Stimulated activated memory B cell treated with anti-CD40 and anti-IgM and Interleukin-4, amounts not matched to agents 10 μg/mL and 1 μg/mL and 100 μg/mL, for 72 hours (primary cell): Measurements from ENCODE around the gene PRDM11.
"Not testable (repeated sequence)": the region's sequence is repeated elsewhere in the genome, so short reads cannot be mapped to it uniquely, and the experiment has no call there.

Experiments used
- ATAC-seq: fragments of 150-1000 bp; cut with Tn5 transposase; 2 replicates; pipeline ENCODE4 v1.10.0; 2021
- H3K27ac Mint-ChIP-seq: one replicate; pipeline ENCODE4 v1.8.0; 2022; ENCODE audit warnings: mild to moderate bottlenecking, mixed read lengths
- H3K27me3 Mint-ChIP-seq: one replicate; pipeline ENCODE4 v1.8.0; 2022; ENCODE audit warnings: mixed read lengths
- H3K36me3 Mint-ChIP-seq: one replicate; pipeline ENCODE4 v1.8.0; 2022; ENCODE audit warnings: mixed read lengths
- H3K4me1 Mint-ChIP-seq: one replicate; pipeline ENCODE4 v1.8.0; 2022; ENCODE audit warnings: mixed read lengths
- H3K4me3 Mint-ChIP-seq: one replicate; pipeline ENCODE4 v1.8.0; 2022; ENCODE audit warnings: mild to moderate bottlenecking, moderate library complexity, mixed read lengths
- H3K9me3 Mint-ChIP-seq: one replicate; pipeline ENCODE4 v1.8.0; 2022; ENCODE audit warnings: mixed read lengths

Gene PRDM11

GRCh38 chr11:45109400-45109799 is 37.0 kb upstream of the PRDM11 start:
- H3K27me3 Mint-ChIP-seq: peaks cover 45% of the 10 kb centered on the region
- H3K36me3 Mint-ChIP-seq: no peaks in the 10 kb centered on the region

GRCh38 chr11:45110562-45110961 is 35.9 kb upstream of the PRDM11 start:
- peak; percentile 65 for ATAC-seq
- Mint-ChIP-seq H3K4me3 (no peak overlapping the region), H3K36me3 (no peaks in the 10 kb centered on the region), H3K4me1 (peaks cover 24% of the 10 kb centered on the region), H3K27ac (no peak overlapping the region), H3K9me3 (no peaks in the 10 kb centered on the region), H3K27me3 (peaks cover 57% of the 10 kb centered on the region)

More at GRCh38 chr11:45109400-45109799, 37.0 kb upstream of the PRDM11 start:
- no peak for ATAC-seq
- H3K4me3 Mint-ChIP-seq: no peak overlapping the region
- H3K27ac Mint-ChIP-seq: no peak overlapping the region
- no peaks in the 10 kb centered on the region for H3K9me3 Mint-ChIP-seq
- H3K4me1 Mint-ChIP-seq: peaks cover 24% of the 10 kb centered on the region

- ATAC-seq: peak; percentile 70
- H3K27ac Mint-ChIP-seq: no peak overlapping the region
These were observed 32.6 kb upstream of the PRDM11 start for GRCh38 chr11:45113807-45114206.

GRCh38 chr11:45127836-45128235 is 18.6 kb upstream of the PRDM11 start:
- H3K9me3 Mint-ChIP-seq, H3K36me3 Mint-ChIP-seq, H3K4me3 Mint-ChIP-seq, H3K27ac Mint-ChIP-seq, ATAC-seq, H3K4me1 Mint-ChIP-seq: not testable (repeated sequence)
- peaks cover 39% of the 10 kb centered on the region for H3K27me3 Mint-ChIP-seq

More at GRCh38 chr11:45113807-45114206, 32.6 kb upstream of the PRDM11 start:
- Mint-ChIP-seq H3K36me3 (no peaks in the 10 kb centered on the region), H3K4me1 (peaks cover 17% of the 10 kb centered on the region), H3K9me3 (no peaks in the 10 kb centered on the region), H3K4me3 (no peak overlapping the region), H3K27me3 (peaks cover 83% of the 10 kb centered on the region)

- peaks cover 60% of the 10 kb centered on the region for H3K27me3 Mint-ChIP-seq
- H3K4me1 Mint-ChIP-seq: no peaks in the 10 kb centered on the region
These were observed 12.6 kb upstream of the PRDM11 start for GRCh38 chr11:45133878-45134277.

GRCh38 chr11:45141171-45141570 is 5.3 kb upstream of the PRDM11 start:
- Mint-ChIP-seq H3K4me1 (peaks cover 19% of the 10 kb centered on the region), H3K27ac (no peak overlapping the region), H3K9me3 (no peaks in the 10 kb centered on the region), H3K4me3 (no peak overlapping the region), H3K27me3 (no peaks in the 10 kb centered on the region), H3K36me3 (no peaks in the 10 kb centered on the region)
- ATAC-seq: peak; percentile 85

More at GRCh38 chr11:45133878-45134277, 12.6 kb upstream of the PRDM11 start:
- Mint-ChIP-seq H3K4me3 (no peak overlapping the region), H3K9me3 (no peaks in the 10 kb centered on the region), H3K27ac (no peak overlapping the region), H3K36me3 (no peaks in the 10 kb centered on the region)
- no peak for ATAC-seq

- Mint-ChIP-seq H3K9me3 (no peaks in the 10 kb centered on the region), H3K4me1 (peaks cover 23% of the 10 kb centered on the region), H3K36me3 (no peaks in the 10 kb centered on the region), H3K4me3 (no peak overlapping the region), H3K27me3 (no peaks in the 10 kb centered on the region), H3K27ac (no peak overlapping the region)
- no peak for ATAC-seq
These were observed 4.8 kb upstream of the PRDM11 start for GRCh38 chr11:45141631-45142030.

GRCh38 chr11:45142241-45143055 is 4.0 kb upstream of the PRDM11 start:
- Mint-ChIP-seq H3K4me1 (peaks cover 25% of the 10 kb centered on the region), H3K27me3 (no peaks in the 10 kb centered on the region), H3K36me3 (no peaks in the 10 kb centered on the region), H3K27ac (no peak overlapping the region), H3K4me3 (no peak overlapping the region), H3K9me3 (no peaks in the 10 kb centered on the region)
- no peak for ATAC-seq

GRCh38 chr11:45143494-45143893 is 2.9 kb upstream of the PRDM11 start:
- Mint-ChIP-seq H3K27ac (no peak overlapping the region), H3K9me3 (no peaks in the 10 kb centered on the region), H3K4me3 (no peak overlapping the region), H3K36me3 (no peaks in the 10 kb centered on the region), H3K4me1 (peaks cover 36% of the 10 kb centered on the region), H3K27me3 (no peaks in the 10 kb centered on the region)
- no peak for ATAC-seq

- Mint-ChIP-seq H3K4me1 (peaks cover 45% of the 10 kb centered on the region), H3K4me3 (no peak overlapping the region), H3K27ac (no peak overlapping the region), H3K36me3 (no peaks in the 10 kb centered on the region), H3K27me3 (no peaks in the 10 kb centered on the region), H3K9me3 (no peaks in the 10 kb centered on the region)
- ATAC-seq: no peak
These were observed 2.0 kb upstream of the PRDM11 start for GRCh38 chr11:45144126-45145082.

GRCh38 chr11:45145083-45145378 is 1.4 kb upstream of the PRDM11 start:
- ATAC-seq: no peak
- H3K27ac Mint-ChIP-seq: no peak overlapping the region
- H3K36me3 Mint-ChIP-seq: no peaks in the 10 kb centered on the region
- no peaks in the 10 kb centered on the region for H3K27me3 Mint-ChIP-seq
- H3K9me3 Mint-ChIP-seq: no peaks in the 10 kb centered on the region
- H3K4me1 Mint-ChIP-seq: peaks cover 48% of the 10 kb centered on the region
- no peak overlapping the region for H3K4me3 Mint-ChIP-seq

GRCh38 chr11:45145379-45146071 is 914 bp upstream of the PRDM11 start:
- no peak for ATAC-seq
- H3K27ac Mint-ChIP-seq: peak overlapping the region; percentile 99
- H3K4me1 Mint-ChIP-seq: peaks cover 53% of the 10 kb centered on the region
- H3K36me3 Mint-ChIP-seq: no peaks in the 10 kb centered on the region
- no peaks in the 10 kb centered on the region for H3K27me3 Mint-ChIP-seq
- no peaks in the 10 kb centered on the region for H3K9me3 Mint-ChIP-seq
- H3K4me3 Mint-ChIP-seq: peak overlapping the region; percentile 97

- peaks cover under 1% of the 10 kb centered on the region for H3K36me3 Mint-ChIP-seq
- peak overlapping the region; percentile 99 for H3K27ac Mint-ChIP-seq
- peaks cover 54% of the 10 kb centered on the region for H3K4me1 Mint-ChIP-seq
- ATAC-seq: peak; percentile 98
- peak overlapping the region; percentile 82 for H3K4me3 Mint-ChIP-seq
- no peaks in the 10 kb centered on the region for H3K9me3 Mint-ChIP-seq
- H3K27me3 Mint-ChIP-seq: no peaks in the 10 kb centered on the region
These were observed 734 bp downstream of the PRDM11 start for GRCh38 chr11:45147017-45147728.

- no peaks in the 10 kb centered on the region for H3K27me3 Mint-ChIP-seq
- peaks cover 9% of the 10 kb centered on the region for H3K36me3 Mint-ChIP-seq
- H3K4me1 Mint-ChIP-seq: peaks cover 63% of the 10 kb centered on the region
- no peaks in the 10 kb centered on the region for H3K9me3 Mint-ChIP-seq
- no peak for ATAC-seq
- H3K27ac Mint-ChIP-seq: peak overlapping the region; percentile 99
- H3K4me3 Mint-ChIP-seq: peak overlapping the region; percentile 82
These were observed 1.6 kb downstream of the PRDM11 start for GRCh38 chr11:45147891-45148675.
